Activated T-helper 1 cell treated with anti-CD3 and anti-CD28 coated beads, Interleukin-2, amount 50 U/mL, for 16 hours (primary cell): ENCODE data around the gene LACRT.
"Not testable (repeated sequence)": the region's sequence is repeated elsewhere in the genome, so short reads cannot be mapped to it uniquely, and the experiment has no call there.

ENCODE experiments used
- DNase-seq, 2 donors: peaks; one replicate each; pipeline ENCODE4 v3.0.0-alpha.2; 2020; ENCODE audit warnings: low read depth in 1 of 2, low spot score in 1 of 2

Gene LACRT

GRCh38 chr12:54634795-54635194 is at the start of gene LACRT:
Gene LACRT, minus strand, starts transcription at chr12:54634895. Its CDS starts 54 bp downstream, at chr12:54634841.
- no peak for DNase-seq

GRCh38 chr12:54683398-54683797 is 48.7 kb upstream of the LACRT start:
- no peak for DNase-seq

- DNase-seq = no peak
Measured at GRCh38 chr12:54682674-54683073, 48.0 kb upstream of the LACRT start.

GRCh38 chr12:54680374-54680773 is 45.7 kb upstream of the LACRT start:
- no peak for DNase-seq

- DNase-seq = no peak
Measured at GRCh38 chr12:54678131-54678530, 43.4 kb upstream of the LACRT start.

GRCh38 chr12:54667945-54668344 is 33.2 kb upstream of the LACRT start:
- DNase-seq = no peak

- no peak for DNase-seq
Measured at GRCh38 chr12:54666008-54666407, 31.3 kb upstream of the LACRT start.

GRCh38 chr12:54665022-54665635 is 30.4 kb upstream of the LACRT start:
- DNase-seq = not testable (repeated sequence)

- DNase-seq = no peak
Measured at GRCh38 chr12:54663603-54664002, 28.9 kb upstream of the LACRT start.

- no peak for DNase-seq
Measured at GRCh38 chr12:54662026-54662425, 27.3 kb upstream of the LACRT start.

- no peak for DNase-seq
Measured at GRCh38 chr12:54661048-54661447, 26.4 kb upstream of the LACRT start.

- DNase-seq = no peak
Measured at GRCh38 chr12:54660320-54660962, 25.7 kb upstream of the LACRT start.

GRCh38 chr12:54658306-54659264 is 23.9 kb upstream of the LACRT start:
- DNase-seq = peak in 1 of 2 donors; percentile 1

- no peak for DNase-seq
Measured at GRCh38 chr12:54657105-54657607, 22.5 kb upstream of the LACRT start.

- DNase-seq = no peak
Measured at GRCh38 chr12:54654926-54655325, 20.2 kb upstream of the LACRT start.

GRCh38 chr12:54653025-54653424 is 18.3 kb upstream of the LACRT start:
- DNase-seq = no peak

GRCh38 chr12:54650889-54651288 is 16.2 kb upstream of the LACRT start:
- DNase-seq = no peak

- DNase-seq = no peak
Measured at GRCh38 chr12:54650409-54650808, 15.7 kb upstream of the LACRT start.

- DNase-seq = no peak
Measured at GRCh38 chr12:54649825-54650224, 15.1 kb upstream of the LACRT start.

- DNase-seq = no peak
Measured at GRCh38 chr12:54648265-54648664, 13.6 kb upstream of the LACRT start, which contains the start of gene DCD. Gene DCD, minus strand, starts transcription at chr12:54648365. Its CDS starts 62 bp downstream, at chr12:54648303.

GRCh38 chr12:54641554-54641953 is 6.9 kb upstream of the LACRT start:
- DNase-seq = no peak

GRCh38 chr12:54641089-54641488 is 6.4 kb upstream of the LACRT start:
- DNase-seq = no peak
